Measurements from ENCODE around the gene EML6. TPM values are rescaled to one million over a fixed set of nuclear protein-coding genes. Genes with fewer than 3 reads are reported as not detected.

EML6 gene
- total RNA-seq, 1 experiment from 2014 or later, result 6.6 TPM

- ATAC-seq (no peak), DNase-seq (ENCODE audit: low read depth, low spot score) (no peak)
- Histone ChIP-seq H3K9me3 (ENCODE audit: control insufficient read depth in 1 of 2, insufficient read depth in 1 of 2, low read depth in 1 of 2, low read length in 2 of 2) (no peaks in the 10 kb centered on the region), H3K9ac (ENCODE audit: low read length) (no peak overlapping the region), H4K20me1 (ENCODE audit: insufficient read depth) (no peaks in the 10 kb centered on the region), H2AFZ (ENCODE audit: low read depth, low read length, poor library complexity, severe bottlenecking) (no peak overlapping the region), H3K9me2 (ENCODE audit: insufficient read depth) (no peaks in the 10 kb centered on the region), H3K79me2 (ENCODE audit: insufficient read depth, low read length) (no peaks in the 10 kb centered on the region), H3K4me1 (ENCODE audit: control insufficient read depth in 1 of 2, insufficient read depth in 2 of 2, low read length in 2 of 2) (no peaks in the 10 kb centered on the region), H3K27me3 (ENCODE audit: insufficient read depth, low read length) (no peaks in the 10 kb centered on the region), H3K4me3 (replicated peaks in 1 of 2; ENCODE audit: low read depth in 1 of 2, low read length in 2 of 2) (no peak overlapping the region), H3K27ac (ENCODE audit: low read depth, low read length) (no peak overlapping the region), H3K4me2 (ENCODE audit: low read length) (no peak overlapping the region), H3K36me3 (ENCODE audit: control insufficient read depth in 1 of 2, insufficient read depth in 2 of 2, low read length in 2 of 2) (no peaks in the 10 kb centered on the region)
- RAD21 ChIA-PET (ENCODE audit: low non-redundant PET in 1 of 2, low total read pairs in 2 of 2, uncharacterized antibody in 2 of 2, unreplicated experiment in 2 of 2), result no interaction called here
- CTCF ChIA-PET, result no interaction called here
- no TSS peak for BruUV-seq (replicated peaks)
- TF ChIP-seq RAD21 (IDR thresholded peaks at IDR 0.05; ENCODE audit: low read depth) (no peak), ZBTB33 (IDR thresholded peaks at IDR 0.05; ENCODE audit: extremely low read depth, insufficient replicate concordance, low read length) (no peak)
- intact Hi-C loops (cut with micrococcal nuclease), result no loop called here
- POLR2A ChIA-PET, result no interaction called here
Measured at GRCh38 chr2:54878182-54878581, 154.7 kb downstream of the EML6 start.

- Histone ChIP-seq H3K79me2 (ENCODE audit: insufficient read depth, low read length) (no peaks in the 10 kb centered on the region), H2AFZ (ENCODE audit: low read depth, low read length, poor library complexity, severe bottlenecking) (no peak overlapping the region), H3K4me2 (ENCODE audit: low read length) (no peak overlapping the region), H3K27me3 (ENCODE audit: insufficient read depth, low read length) (no peaks in the 10 kb centered on the region), H3K36me3 (ENCODE audit: control insufficient read depth in 1 of 2, insufficient read depth in 2 of 2, low read length in 2 of 2) (no peaks in the 10 kb centered on the region), H3K4me1 (ENCODE audit: control insufficient read depth in 1 of 2, insufficient read depth in 2 of 2, low read length in 2 of 2) (no peaks in the 10 kb centered on the region), H3K27ac (ENCODE audit: low read depth, low read length) (no peak overlapping the region), H3K9ac (ENCODE audit: low read length) (no peak overlapping the region), H4K20me1 (ENCODE audit: insufficient read depth) (no peaks in the 10 kb centered on the region), H3K9me3 (ENCODE audit: control insufficient read depth in 1 of 2, insufficient read depth in 1 of 2, low read depth in 1 of 2, low read length in 2 of 2) (no peaks in the 10 kb centered on the region), H3K4me3 (replicated peaks in 1 of 2; ENCODE audit: low read depth in 1 of 2, low read length in 2 of 2) (no peak overlapping the region), H3K9me2 (ENCODE audit: insufficient read depth) (no peaks in the 10 kb centered on the region)
- TF ChIP-seq ZBTB33 (IDR thresholded peaks at IDR 0.05; ENCODE audit: extremely low read depth, insufficient replicate concordance, low read length) (no peak), POLR2AphosphoS5 (IDR thresholded peaks at IDR 0.05; ENCODE audit: low read depth, low read length) (no peak), ZFX (IDR thresholded peaks at IDR 0.05) (no peak), EZH2 (IDR thresholded peaks at IDR 0.05) (no peak), REST (IDR thresholded peaks at IDR 0.05; ENCODE audit: low read depth) (no peak), JUND (IDR thresholded peaks at IDR 0.05) (no peak)
- no TSS peak for BruUV-seq (replicated peaks)
- no peak for ATAC-seq
- DNase-seq (ENCODE audit: low read depth, low spot score), result no peak
- ChIA-PET RAD21 (ENCODE audit: low non-redundant PET in 1 of 2, low total read pairs in 2 of 2, uncharacterized antibody in 2 of 2, unreplicated experiment in 2 of 2) (no interaction called here), CTCF (no interaction called here), POLR2A (no interaction called here)
- intact Hi-C loops (cut with micrococcal nuclease), result no loop called here
Measured at GRCh38 chr2:54879032-54879431, 155.6 kb downstream of the EML6 start.

Measured in HCT116 (cell line).